ENCODE measurements around the gene COPRS.
"Not testable (repeated sequence)": the region's sequence is repeated elsewhere in the genome, so short reads cannot be mapped to it uniquely, and the experiment has no call there.

Gene COPRS

GRCh38 chr17:31820691-31821435 is 38.2 kb downstream of the COPRS start:
- TF ChIP-seq L3MBTL2 (conservative IDR thresholded peaks at IDR 0.05) (no peak), PKNOX1 (IDR thresholded peaks at IDR 0.05) (no peak), FOXK2 (IDR thresholded peaks at IDR 0.05) (no peak), SUZ12 (IDR thresholded peaks at IDR 0.05) (no peak), SP1 (IDR thresholded peaks at IDR 0.05) (no peak)
- ChIA-PET POLR2A (no interaction called here), CTCF (no interaction called here)
- no peak for DNase-seq (ENCODE audit: extremely low spot score)

- ChIA-PET POLR2A (no interaction called here), CTCF (no interaction called here)
- TF ChIP-seq NFRKB (IDR thresholded peaks at IDR 0.05) (no peak), ARNT (IDR thresholded peaks at IDR 0.05) (no peak), HDGF (IDR thresholded peaks at IDR 0.05; ENCODE audit: borderline replicate concordance) (no peak), ELF4 (IDR thresholded peaks at IDR 0.05) (no peak), PKNOX1 (IDR thresholded peaks at IDR 0.05) (no peak), FOXA1 (IDR thresholded peaks at IDR 0.05) (no peak), BHLHE40 (IDR thresholded peaks at IDR 0.05; ENCODE audit: borderline replicate concordance) (no peak), FOXK2 (IDR thresholded peaks at IDR 0.05) (no peak), SUZ12 (IDR thresholded peaks at IDR 0.05) (no peak), TARDBP (IDR thresholded peaks at IDR 0.05) (no peak), ZNF384 (IDR thresholded peaks at IDR 0.05) (no peak), SP1 (IDR thresholded peaks at IDR 0.05) (no peak), L3MBTL2 (conservative IDR thresholded peaks at IDR 0.05) (no peak), FOXM1 (IDR thresholded peaks at IDR 0.05; ENCODE audit: borderline replicate concordance) (no peak), CTBP1 (IDR thresholded peaks at IDR 0.05; ENCODE audit: borderline replicate concordance) (no peak)
- DNase-seq (ENCODE audit: extremely low spot score): no peak
These were observed 39.5 kb downstream of the COPRS start for GRCh38 chr17:31819578-31819977.

GRCh38 chr17:31818863-31819262 is 40.2 kb downstream of the COPRS start:
- POLR2A ChIA-PET; DNase-seq (ENCODE audit: extremely low spot score); CTCF ChIA-PET: not testable (repeated sequence)

- TF ChIP-seq HDGF (IDR thresholded peaks at IDR 0.05; ENCODE audit: borderline replicate concordance): no peak
- peak; percentile 42; the same call in 1 of the 2 replicates for TF ChIP-seq PKNOX1 (IDR thresholded peaks at IDR 0.05)
- peak; percentile 21 for DNase-seq (ENCODE audit: extremely low spot score)
- POLR2A ChIA-PET: no interaction called here
- CTCF ChIA-PET: no interaction called here
These were observed 43.8 kb downstream of the COPRS start for GRCh38 chr17:31815212-31815730.

- no peak for TF ChIP-seq FOXK2 (IDR thresholded peaks at IDR 0.05)
- no peak for TF ChIP-seq FOXM1 (IDR thresholded peaks at IDR 0.05; ENCODE audit: borderline replicate concordance)
- TF ChIP-seq ZNF384 (IDR thresholded peaks at IDR 0.05): no peak
- no peak for TF ChIP-seq LEF1 (IDR thresholded peaks at IDR 0.05; ENCODE audit: borderline replicate concordance)
- TF ChIP-seq NFRKB (IDR thresholded peaks at IDR 0.05): no peak
- TF ChIP-seq SP1 (IDR thresholded peaks at IDR 0.05): no peak
- TF ChIP-seq L3MBTL2 (conservative IDR thresholded peaks at IDR 0.05): no peak
- no peak for TF ChIP-seq CTBP1 (IDR thresholded peaks at IDR 0.05; ENCODE audit: borderline replicate concordance)
- no peak for TF ChIP-seq SUZ12 (IDR thresholded peaks at IDR 0.05)
- no peak for TF ChIP-seq PKNOX1 (IDR thresholded peaks at IDR 0.05)
- no peak for TF ChIP-seq BHLHE40 (IDR thresholded peaks at IDR 0.05; ENCODE audit: borderline replicate concordance)
- no peak for DNase-seq (ENCODE audit: extremely low spot score)
- ChIA-PET CTCF (no interaction called here), POLR2A (no interaction called here)
These were observed 47.9 kb downstream of the COPRS start for GRCh38 chr17:31811101-31811500.

- CTCF ChIA-PET; DNase-seq (ENCODE audit: extremely low spot score); POLR2A ChIA-PET: not testable (repeated sequence)
These were observed 49.2 kb downstream of the COPRS start for GRCh38 chr17:31809876-31810275.

- DNase-seq (ENCODE audit: extremely low spot score): no peak
- no peak for TF ChIP-seq ARNT (IDR thresholded peaks at IDR 0.05)
- no peak for TF ChIP-seq FOXA1 (IDR thresholded peaks at IDR 0.05)
- TF ChIP-seq ZNF384 (IDR thresholded peaks at IDR 0.05): no peak
- no peak for TF ChIP-seq SP1 (IDR thresholded peaks at IDR 0.05)
- no peak for TF ChIP-seq TARDBP (IDR thresholded peaks at IDR 0.05)
- no peak for TF ChIP-seq LEF1 (IDR thresholded peaks at IDR 0.05; ENCODE audit: borderline replicate concordance)
- TF ChIP-seq NFRKB (IDR thresholded peaks at IDR 0.05): no peak
- no peak for TF ChIP-seq FOXK2 (IDR thresholded peaks at IDR 0.05)
- no peak for TF ChIP-seq HDGF (IDR thresholded peaks at IDR 0.05; ENCODE audit: borderline replicate concordance)
- no peak for TF ChIP-seq SUZ12 (IDR thresholded peaks at IDR 0.05)
- no peak for TF ChIP-seq PKNOX1 (IDR thresholded peaks at IDR 0.05)
- no peak for TF ChIP-seq L3MBTL2 (conservative IDR thresholded peaks at IDR 0.05)
- no peak for TF ChIP-seq FOXM1 (IDR thresholded peaks at IDR 0.05; ENCODE audit: borderline replicate concordance)
- no peak for TF ChIP-seq ELF4 (IDR thresholded peaks at IDR 0.05)
- TF ChIP-seq CTBP1 (IDR thresholded peaks at IDR 0.05; ENCODE audit: borderline replicate concordance): no peak
- POLR2A ChIA-PET: no interaction called here
- CTCF ChIA-PET: no interaction called here
These were observed 50.5 kb downstream of the COPRS start for GRCh38 chr17:31808521-31809050.
